ENCODE measurements around the gene KCNAB2.

Gene KCNAB2

GRCh38 chr1:6084781-6085495 is 39.2 kb downstream of the KCNAB2 start:
- no peak for FAIRE-seq

- no peak for FAIRE-seq
These were observed 40.0 kb downstream of the KCNAB2 start for GRCh38 chr1:6085666-6086065.

- FAIRE-seq: no peak
These were observed 40.7 kb downstream of the KCNAB2 start for GRCh38 chr1:6086358-6086757.

GRCh38 chr1:6086762-6087376 is 41.2 kb downstream of the KCNAB2 start:
- FAIRE-seq: no peak

- no peak for FAIRE-seq
These were observed 41.7 kb downstream of the KCNAB2 start for GRCh38 chr1:6087377-6087772.

GRCh38 chr1:6087958-6088357 is 42.3 kb downstream of the KCNAB2 start:
- no peak for FAIRE-seq

- FAIRE-seq: no peak
These were observed 43.3 kb downstream of the KCNAB2 start for GRCh38 chr1:6088956-6089355.

GRCh38 chr1:6090288-6090687 is 44.6 kb downstream of the KCNAB2 start:
- no peak for FAIRE-seq

- no peak for FAIRE-seq
These were observed 45.5 kb downstream of the KCNAB2 start for GRCh38 chr1:6090996-6091822.

GRCh38 chr1:6091823-6092109 is 46.1 kb downstream of the KCNAB2 start:
- FAIRE-seq: no peak

- FAIRE-seq: no peak
These were observed 46.5 kb downstream of the KCNAB2 start for GRCh38 chr1:6092211-6092610.

GRCh38 chr1:6093071-6093470 is 47.4 kb downstream of the KCNAB2 start:
- no peak for FAIRE-seq

- FAIRE-seq: no peak
These were observed 47.9 kb downstream of the KCNAB2 start for GRCh38 chr1:6093611-6094010.

GRCh38 chr1:6094246-6094645 is 48.6 kb downstream of the KCNAB2 start:
- FAIRE-seq: no peak

- no peak for FAIRE-seq
These were observed 49.3 kb downstream of the KCNAB2 start for GRCh38 chr1:6094801-6095505.

GRCh38 chr1:6095511-6096242 is 50.0 kb downstream of the KCNAB2 start:
- FAIRE-seq: no peak

- no peak for FAIRE-seq
These were observed 50.8 kb downstream of the KCNAB2 start for GRCh38 chr1:6096243-6097116.

GRCh38 chr1:6097117-6097595 is 51.5 kb downstream of the KCNAB2 start:
- no peak for FAIRE-seq

- FAIRE-seq: no peak
These were observed 52.1 kb downstream of the KCNAB2 start for GRCh38 chr1:6097824-6098223.

- FAIRE-seq: no peak
These were observed 52.9 kb downstream of the KCNAB2 start for GRCh38 chr1:6098303-6099215.

Measured in G401.6 (cell line).